ENCODE results near the gene HOXB6.

Gene HOXB6

DNA sequence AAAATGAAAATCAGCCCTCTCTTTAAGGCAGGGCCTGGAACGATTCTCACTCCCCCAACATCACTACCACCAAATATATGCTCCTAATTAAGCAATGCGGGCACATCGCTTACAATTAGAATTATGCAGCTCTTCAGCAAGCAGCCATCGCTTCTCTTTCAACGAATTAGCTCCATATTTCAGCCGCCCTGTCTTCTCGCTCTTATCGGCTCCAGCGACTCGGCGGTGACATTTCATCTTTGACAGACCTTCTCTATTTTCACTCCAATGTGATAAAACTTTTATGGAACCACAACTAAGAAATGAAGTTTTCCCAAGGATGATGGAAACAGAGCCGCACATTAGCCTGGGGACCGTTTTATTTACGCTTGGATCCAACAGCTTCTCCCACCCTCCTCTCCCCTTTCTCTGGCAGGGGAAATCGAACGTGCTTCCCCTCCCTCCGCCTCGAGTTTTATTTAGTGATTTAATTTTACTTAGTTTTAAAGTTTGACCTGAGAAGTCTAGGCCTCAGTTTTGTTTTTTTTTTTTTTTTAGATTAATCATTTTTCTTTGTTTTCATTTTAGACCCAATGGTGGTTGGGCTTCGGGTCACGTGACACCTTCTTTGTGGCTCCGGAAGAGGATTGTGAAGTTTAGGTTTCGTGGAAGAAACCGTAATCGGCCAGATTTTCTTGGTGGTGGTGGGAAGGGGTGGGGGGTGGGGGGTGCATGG, 56.8 kb downstream of the HOXB6 start:
- DNase-seq (ENCODE audit: extremely low spot score, insufficient read length, low read depth) (no peak), FAIRE-seq (no peak)

DNA sequence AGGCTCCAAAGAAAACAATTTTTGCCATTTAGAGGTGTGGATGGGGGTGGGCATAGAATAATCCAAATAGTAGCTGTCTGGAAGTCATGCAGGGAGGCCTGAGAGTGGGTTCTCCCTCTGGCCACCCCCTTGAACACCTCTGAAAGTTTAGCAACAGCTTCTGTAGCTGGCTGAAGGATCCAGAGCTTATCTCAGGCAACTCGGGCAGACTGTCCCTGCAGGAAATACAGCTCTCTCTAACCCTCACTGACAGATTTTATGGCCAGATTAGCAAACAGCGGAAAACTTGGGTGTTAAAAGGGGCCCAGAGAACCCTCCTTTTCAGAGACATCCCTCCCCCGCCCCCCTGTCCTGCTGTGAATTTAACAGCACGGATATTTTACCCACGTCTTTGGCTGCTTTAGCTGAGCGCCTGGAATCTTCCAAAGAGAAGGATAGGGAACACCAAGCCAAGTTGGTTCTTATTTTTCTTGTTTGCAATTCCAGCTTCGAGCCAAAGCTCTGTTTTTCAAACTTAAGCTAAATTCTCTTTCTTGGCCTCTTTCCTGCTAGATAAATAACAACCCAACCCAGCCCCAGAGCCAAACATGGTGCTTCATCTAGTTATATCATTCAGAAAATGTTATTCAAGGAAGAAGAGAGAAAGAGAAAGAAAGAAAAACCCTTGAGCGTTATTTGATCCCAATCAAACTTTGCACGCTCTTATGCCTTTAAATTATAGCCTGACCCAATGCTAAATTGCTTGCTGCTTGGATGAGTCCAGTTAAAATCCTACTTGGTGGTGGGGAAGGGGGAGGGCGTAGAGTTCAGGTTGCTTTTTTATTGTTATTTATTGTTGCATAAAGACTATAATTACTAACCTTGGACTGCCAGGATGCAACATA, 57.6 kb downstream of the HOXB6 start:
- FAIRE-seq (no peak), DNase-seq (ENCODE audit: extremely low spot score, insufficient read length, low read depth) (no peak)

DNA sequence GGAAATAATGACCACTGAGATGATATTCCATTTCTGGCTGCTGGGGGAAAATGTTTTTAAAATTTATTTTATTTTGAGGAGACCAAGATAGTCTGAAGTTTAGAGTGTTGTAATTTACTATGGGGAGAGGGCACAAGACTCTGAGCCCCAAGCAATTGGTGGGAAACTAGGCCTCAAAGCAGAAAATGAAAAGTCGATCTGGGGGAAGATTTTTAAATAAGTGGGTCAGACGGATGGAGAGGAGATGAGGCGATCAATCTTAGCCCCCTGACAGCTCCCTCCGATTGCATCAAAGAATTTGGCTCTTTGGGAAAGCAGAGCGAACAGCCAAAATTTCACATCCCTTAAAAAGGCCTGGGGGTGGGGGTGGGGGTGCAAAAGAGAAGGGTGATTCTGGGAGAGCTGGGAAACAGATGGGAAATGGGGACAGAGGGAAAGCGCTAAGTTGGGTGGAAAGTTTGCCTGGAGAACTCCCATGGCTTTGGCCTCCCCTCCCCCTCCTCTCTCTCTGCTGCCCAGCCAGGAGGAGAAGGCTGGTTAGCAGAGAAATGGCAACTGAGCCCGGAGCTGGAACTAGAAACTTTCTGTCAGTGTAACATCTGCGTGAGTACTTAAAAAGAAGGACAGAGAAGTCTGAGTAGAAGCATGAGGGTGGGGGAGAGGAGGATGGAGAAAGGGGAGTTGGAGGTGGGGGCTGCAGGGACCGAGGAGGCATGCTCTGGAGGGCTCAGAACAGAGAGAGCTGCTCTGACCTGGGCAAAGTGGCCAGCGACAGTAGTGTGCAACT, 58.5 kb downstream of the HOXB6 start:
- FAIRE-seq, result no peak
- no peak for DNase-seq (ENCODE audit: extremely low spot score, insufficient read length, low read depth)
